SK-N-MC (cell line): ENCODE measurements around the gene PGM1.
"Not testable (repeated sequence)": the region's sequence is repeated elsewhere in the genome, so short reads cannot be mapped to it uniquely, and the experiment has no call there.

Experiments
- DNase-seq: peaks from one replicate; pipeline ENCODE4 v3.0.0-alpha.2; 2011; ENCODE audit warnings: low read depth, low spot score
- H3K27ac ChIP-seq: fragments of 200-600 bp; sonication (generic); 2 replicates; pipeline ENCODE4 v1.5.1; 2016; ENCODE audit warnings: mixed run types
- H3K36me3 ChIP-seq: fragments of 200-600 bp; sonication (generic); 2 replicates; pipeline ENCODE4 v1.6.1; 2017; ENCODE audit warnings: antibody characterized with exemption, low read length, mixed read lengths; ENCODE audit not compliant: insufficient read depth
- H3K4me3 ChIP-seq: fragments of 200-600 bp; sonication (generic); 2 replicates; pipeline ENCODE4 v1.5.1; 2016
- H3K9ac ChIP-seq: fragments of 200-600 bp; sonication (generic); 2 replicates; pipeline ENCODE4 v1.8.0; 2017; ENCODE audit warnings: mixed run types, mixed read lengths; ENCODE audit not compliant: insufficient read length
- H3K9me3 ChIP-seq: fragments of 200-600 bp; sonication (generic); 2 replicates; pipeline ENCODE4 v1.6.1; 2017; ENCODE audit warnings: low read depth, mild to moderate bottlenecking, antibody characterized with exemption, low read length, moderate library complexity, mixed read lengths
- EZH2 ChIP-seq: fragments of 200-600 bp; sonication (generic); IDR thresholded peaks from one replicate; pipeline ENCODE4 v1.6.1; 2017; ENCODE audit warnings: antibody characterized with exemption
- FOXP2 ChIP-seq: optimal IDR thresholded peaks from 2 replicates; pipeline ENCODE3; 2011; ENCODE audit warnings: mild to moderate bottlenecking, moderate library complexity; ENCODE audit not compliant: insufficient read depth; ENCODE audit errors: extremely low read length, control extremely low read depth
- POLR2AphosphoS5 ChIP-seq: IDR thresholded peaks from 2 replicates; pipeline ENCODE4 v1.6.1; 2012; ENCODE audit warnings: mild to moderate bottlenecking, low read depth, low read length, borderline replicate concordance

Gene PGM1

DNA sequence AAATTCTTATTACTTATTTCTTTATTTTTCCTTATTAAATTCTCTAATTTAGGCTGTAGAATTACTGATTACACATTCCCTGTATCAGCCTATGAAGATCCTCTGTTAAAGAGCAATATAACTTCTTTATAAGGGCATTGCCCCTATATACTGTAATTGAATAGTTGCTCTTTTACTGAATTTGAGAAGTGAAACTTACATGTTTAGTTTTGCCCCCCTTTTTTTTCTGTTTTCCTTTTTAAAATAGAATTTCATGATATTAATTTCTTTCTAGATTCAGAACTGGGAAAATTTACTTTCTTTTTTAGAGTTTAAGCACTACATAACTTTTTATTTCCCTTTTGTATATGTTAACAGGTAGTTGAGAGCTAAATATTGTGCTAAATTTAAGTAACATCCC lies 29.5 kb upstream of the PGM1 start:
- no peak for TF ChIP-seq FOXP2
- no peak for TF ChIP-seq EZH2
- TF ChIP-seq POLR2AphosphoS5, result no peak
- H3K9me3 ChIP-seq, result no peaks in the 10 kb centered on the region
- H3K27ac ChIP-seq, result no peak overlapping the region
- DNase-seq, result no peak
- peaks cover 12% of the 10 kb centered on the region for H3K36me3 ChIP-seq
- H3K9ac ChIP-seq, result no peak overlapping the region
- H3K4me3 ChIP-seq, result no peak overlapping the region

- Histone ChIP-seq H3K27ac (no peak overlapping the region), H3K4me3 (no peak overlapping the region), H3K36me3 (peaks cover 7% of the 10 kb centered on the region), H3K9me3 (no peaks in the 10 kb centered on the region), H3K9ac (no peak overlapping the region)
- DNase-seq, result no peak
- TF ChIP-seq POLR2AphosphoS5, result no peak
- no peak for TF ChIP-seq FOXP2
- no peak for TF ChIP-seq EZH2
Measured at GRCh38 chr1:63569068-63569467, 24.1 kb upstream of the PGM1 start.

- Histone ChIP-seq H3K9me3 (no peaks in the 10 kb centered on the region), H3K27ac (no peak overlapping the region), H3K4me3 (no peak overlapping the region), H3K36me3 (peaks cover 2% of the 10 kb centered on the region), H3K9ac (no peak overlapping the region)
- DNase-seq, result no peak
- TF ChIP-seq POLR2AphosphoS5 (no peak), FOXP2 (no peak), EZH2 (no peak)
Measured at GRCh38 chr1:63569640-63570316, 23.4 kb upstream of the PGM1 start.

DNA sequence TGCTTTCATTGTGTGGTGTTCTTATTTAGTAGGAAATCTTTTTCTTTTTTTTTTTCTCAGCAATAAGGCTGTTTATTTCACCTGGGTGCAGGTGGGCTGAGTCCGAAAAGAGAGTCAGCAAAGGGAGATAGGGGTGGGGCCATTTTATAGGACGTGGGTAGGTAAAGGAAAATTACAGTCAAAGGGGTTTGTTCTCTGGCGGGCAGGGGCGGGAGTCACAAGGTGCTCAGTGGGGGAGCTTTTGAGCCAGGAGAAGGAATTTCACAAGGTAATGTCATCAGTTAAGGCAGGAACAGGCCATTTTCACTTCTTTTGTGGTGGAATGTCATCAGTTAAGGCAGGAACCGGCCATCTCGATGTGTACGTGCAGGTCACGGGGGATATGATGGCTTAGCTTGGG lies 20.5 kb upstream of the PGM1 start:
- H3K36me3 ChIP-seq, H3K27ac ChIP-seq, H3K9ac ChIP-seq, H3K9me3 ChIP-seq, DNase-seq, H3K4me3 ChIP-seq: not testable (repeated sequence)

- DNase-seq, H3K9ac ChIP-seq, H3K9me3 ChIP-seq, H3K27ac ChIP-seq, H3K4me3 ChIP-seq, H3K36me3 ChIP-seq: not testable (repeated sequence)
Measured at GRCh38 chr1:63574203-63574796, 18.9 kb upstream of the PGM1 start.

DNA sequence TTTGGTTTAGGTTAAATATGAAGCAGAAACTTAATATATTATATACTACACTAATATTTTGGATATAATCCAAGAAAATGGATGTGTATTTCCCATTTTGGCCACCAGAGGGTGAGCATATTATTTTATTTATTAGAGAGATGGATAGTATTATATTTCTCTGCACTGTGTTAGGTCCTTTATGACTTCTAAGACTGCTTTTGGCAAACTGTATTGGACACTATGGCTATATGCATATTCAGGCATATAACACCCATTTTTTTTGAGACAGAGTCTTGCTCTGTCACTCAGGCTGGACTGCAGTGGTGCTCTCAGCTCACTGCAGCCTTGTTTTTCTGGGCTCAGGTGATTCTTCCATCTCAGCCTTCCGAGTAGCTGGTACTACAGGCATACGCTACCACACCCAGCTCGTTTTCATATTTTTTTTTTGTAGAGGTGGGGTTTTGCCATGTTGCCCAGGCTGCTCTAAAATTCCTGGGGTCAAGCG lies 17.8 kb upstream of the PGM1 start:
- peaks cover 4% of the 10 kb centered on the region; the same call in 1 of the 2 replicates for H3K9me3 ChIP-seq
- H3K9ac ChIP-seq, result no peak overlapping the region
- peak; percentile 56 for DNase-seq
- peaks cover 7% of the 10 kb centered on the region; the same call in 1 of the 2 replicates for H3K36me3 ChIP-seq
- no peak overlapping the region for H3K4me3 ChIP-seq
- H3K27ac ChIP-seq, result no peak overlapping the region
- TF ChIP-seq EZH2 (no peak), FOXP2 (no peak), POLR2AphosphoS5 (no peak)

- H3K9me3 ChIP-seq, DNase-seq, H3K27ac ChIP-seq, H3K9ac ChIP-seq, H3K36me3 ChIP-seq, H3K4me3 ChIP-seq: not testable (repeated sequence)
Measured at GRCh38 chr1:63586326-63586725, 6.9 kb upstream of the PGM1 start.

DNA sequence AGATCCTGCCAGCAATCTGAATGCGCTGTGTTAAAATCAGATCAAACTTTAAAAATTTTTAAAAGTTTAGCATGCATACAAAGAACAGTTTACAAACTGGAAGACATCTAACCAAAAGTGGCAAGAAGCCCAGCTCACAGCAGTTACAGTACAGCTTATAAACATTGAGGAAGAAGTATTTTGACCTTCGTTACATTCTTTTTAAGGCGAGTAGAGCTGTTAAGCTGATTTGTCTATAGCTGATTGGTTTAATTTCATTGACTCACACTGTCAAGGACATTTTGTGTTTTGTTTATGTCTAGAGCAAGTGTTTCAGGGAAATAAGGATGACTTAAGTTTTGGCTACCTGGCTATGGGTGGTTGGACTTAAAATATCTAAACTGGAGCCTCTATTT lies 3.0 kb upstream of the PGM1 start:
- no peak for DNase-seq
- H3K9me3 ChIP-seq, result no peaks in the 10 kb centered on the region
- H3K36me3 ChIP-seq, result no peaks in the 10 kb centered on the region
- H3K27ac ChIP-seq, result no peak overlapping the region
- H3K4me3 ChIP-seq, result no peak overlapping the region
- no peak overlapping the region for H3K9ac ChIP-seq
- TF ChIP-seq EZH2, result no peak
- TF ChIP-seq POLR2AphosphoS5, result no peak
- TF ChIP-seq FOXP2, result no peak

- Histone ChIP-seq H3K9me3 (no peaks in the 10 kb centered on the region), H3K27ac (no peak overlapping the region), H3K36me3 (no peaks in the 10 kb centered on the region), H3K9ac (no peak overlapping the region), H3K4me3 (no peak overlapping the region)
- TF ChIP-seq POLR2AphosphoS5 (no peak), FOXP2 (no peak), EZH2 (no peak)
- no peak for DNase-seq
Measured at GRCh38 chr1:63592536-63593302, 492 bp upstream of the PGM1 start.
